Measurements from ENCODE around the gene GPR75.

The GPR75 gene

DNA sequence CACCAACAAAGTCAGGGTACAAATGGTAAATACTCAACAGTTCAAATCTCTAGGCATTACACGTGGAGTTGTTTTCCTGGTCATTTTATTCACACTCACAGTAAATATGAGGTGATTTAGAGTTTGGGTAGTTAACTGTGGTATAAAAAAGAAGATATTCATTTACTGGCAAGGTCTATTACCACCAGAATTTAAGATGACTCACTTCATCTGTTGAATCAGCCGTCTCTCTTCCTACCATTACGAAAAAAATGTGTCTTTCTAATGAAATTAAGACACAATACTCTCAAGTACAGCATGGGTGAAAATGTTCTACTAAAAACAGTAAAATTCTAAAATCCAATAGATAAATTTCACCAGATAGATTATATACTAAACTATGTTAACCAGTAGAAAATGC, 21.0 kb upstream of the GPR75 start:
- 100% methylated on average over 1 to 3 of the region's 3 CpGs for WGBS, 2 experiments
- no peaks in the 10 kb centered on the region for H3K27me3 ChIP-seq (ENCODE audit: control insufficient read depth, insufficient read depth, low read length, poor library complexity, severe bottlenecking)
- H3K4me3 ChIP-seq (ENCODE audit: insufficient read depth, low read depth, low read length): no peak overlapping the region
- peaks cover 13% of the 10 kb centered on the region for H3K36me3 ChIP-seq (ENCODE audit: control insufficient read depth, insufficient read depth, low read length)
- no peak overlapping the region for H3K27ac ChIP-seq (ENCODE audit: insufficient read depth, low read depth, low read length, poor library complexity, severe bottlenecking)
- H3K9me3 ChIP-seq (ENCODE audit: control insufficient read depth, low read length): no peaks in the 10 kb centered on the region
- H3K4me1 ChIP-seq (ENCODE audit: control insufficient read depth, insufficient read depth, low read length): no peaks in the 10 kb centered on the region

DNA sequence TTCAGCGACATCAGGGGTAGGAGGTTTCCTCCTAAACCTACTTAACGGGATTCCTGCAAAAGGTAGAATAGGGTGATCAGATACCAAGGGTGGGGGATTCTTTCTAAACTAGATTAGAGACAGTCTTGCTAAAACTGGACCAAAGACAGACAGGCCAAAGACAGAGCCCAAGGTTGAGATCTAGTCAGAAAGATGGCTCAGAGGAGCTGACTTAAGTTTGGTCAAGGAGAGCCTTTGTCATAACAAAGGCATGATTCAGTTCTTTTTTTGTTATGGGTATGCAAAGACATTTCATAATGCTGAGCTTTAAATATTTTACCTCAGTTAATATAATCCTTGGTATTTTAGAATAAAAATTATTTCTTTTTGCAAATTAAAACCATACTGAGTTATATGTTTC, 17.8 kb upstream of the GPR75 start:
- no peaks in the 10 kb centered on the region for H3K9me3 ChIP-seq (ENCODE audit: control insufficient read depth, low read length)
- H3K4me1 ChIP-seq (ENCODE audit: control insufficient read depth, insufficient read depth, low read length): no peaks in the 10 kb centered on the region
- no peaks in the 10 kb centered on the region for H3K27me3 ChIP-seq (ENCODE audit: control insufficient read depth, insufficient read depth, low read length, poor library complexity, severe bottlenecking)
- no peak overlapping the region for H3K4me3 ChIP-seq (ENCODE audit: insufficient read depth, low read depth, low read length)
- no peak overlapping the region for H3K27ac ChIP-seq (ENCODE audit: insufficient read depth, low read depth, low read length, poor library complexity, severe bottlenecking)
- peaks cover 17% of the 10 kb centered on the region for H3K36me3 ChIP-seq (ENCODE audit: control insufficient read depth, insufficient read depth, low read length)
- WGBS, 2 experiments: 90 to 100% methylated on average over 2 of the region's 2 CpGs

DNA sequence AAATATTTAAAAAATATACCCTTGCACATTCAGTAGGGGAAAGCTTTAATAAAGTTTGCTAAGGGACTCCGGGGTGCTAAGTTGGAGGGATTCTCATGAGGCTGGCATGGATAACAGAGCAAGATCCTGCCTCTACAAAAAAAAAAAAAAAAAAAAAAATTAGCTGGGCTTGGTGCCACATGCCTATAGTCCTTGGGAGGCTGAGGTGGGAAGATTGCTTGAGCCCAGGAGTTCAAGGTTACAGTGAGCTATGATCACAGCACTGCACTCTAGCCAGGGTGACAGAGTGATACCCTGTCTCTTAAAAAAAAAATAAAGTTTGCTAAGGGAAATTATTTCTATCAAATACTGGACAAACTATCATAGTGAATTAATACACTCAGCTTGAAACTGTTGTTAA, 17.3 kb upstream of the GPR75 start:
- Histone ChIP-seq H3K36me3 (ENCODE audit: control insufficient read depth, insufficient read depth, low read length) (peaks cover 17% of the 10 kb centered on the region), H3K27me3 (ENCODE audit: control insufficient read depth, insufficient read depth, low read length, poor library complexity, severe bottlenecking) (no peaks in the 10 kb centered on the region), H3K27ac (ENCODE audit: insufficient read depth, low read depth, low read length, poor library complexity, severe bottlenecking) (no peak overlapping the region), H3K4me1 (ENCODE audit: control insufficient read depth, insufficient read depth, low read length) (no peaks in the 10 kb centered on the region), H3K4me3 (ENCODE audit: insufficient read depth, low read depth, low read length) (no peak overlapping the region), H3K9me3 (ENCODE audit: control insufficient read depth, low read length) (no peaks in the 10 kb centered on the region)
- WGBS, 2 experiments: 67% methylated on average over 1 of the region's 1 CpG; no CpG with 5 or more reads in 1 of the 2 experiments

DNA sequence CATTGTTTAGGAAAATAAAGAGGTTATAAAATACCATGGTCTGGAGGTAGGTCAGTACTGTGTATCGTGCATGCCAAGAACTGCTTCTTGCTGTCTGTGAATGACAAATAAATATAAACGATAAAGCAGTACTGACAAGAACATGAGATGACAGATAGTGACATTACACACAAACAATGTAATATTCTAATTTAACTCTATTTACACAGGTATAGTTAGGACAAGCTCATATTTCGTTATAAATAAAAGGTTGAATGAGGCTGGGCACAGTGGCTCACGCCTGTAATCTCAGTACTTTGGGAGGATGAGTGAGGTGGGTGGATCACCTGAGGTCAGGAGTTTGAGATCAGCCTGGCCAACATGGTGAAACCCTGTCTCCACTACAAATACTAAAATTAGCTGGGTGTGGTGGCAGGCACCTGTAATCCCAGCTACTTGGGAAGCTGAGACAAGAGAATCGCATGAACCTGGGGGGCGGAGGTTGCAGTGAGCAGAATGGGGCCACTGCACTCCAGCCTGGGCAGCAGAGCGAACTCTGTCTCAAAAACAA, 14.7 kb upstream of the GPR75 start:
- no peaks in the 10 kb centered on the region for H3K27me3 ChIP-seq (ENCODE audit: control insufficient read depth, insufficient read depth, low read length, poor library complexity, severe bottlenecking)
- no peak overlapping the region for H3K27ac ChIP-seq (ENCODE audit: insufficient read depth, low read depth, low read length, poor library complexity, severe bottlenecking)
- H3K9me3 ChIP-seq (ENCODE audit: control insufficient read depth, low read length): no peaks in the 10 kb centered on the region
- H3K36me3 ChIP-seq (ENCODE audit: control insufficient read depth, insufficient read depth, low read length): peaks cover 17% of the 10 kb centered on the region
- H3K4me1 ChIP-seq (ENCODE audit: control insufficient read depth, insufficient read depth, low read length): no peaks in the 10 kb centered on the region
- H3K4me3 ChIP-seq (ENCODE audit: insufficient read depth, low read depth, low read length): no peak overlapping the region
- 92 to 94% methylated on average over 6 to 7 of the region's 7 CpGs for WGBS, 2 experiments

DNA sequence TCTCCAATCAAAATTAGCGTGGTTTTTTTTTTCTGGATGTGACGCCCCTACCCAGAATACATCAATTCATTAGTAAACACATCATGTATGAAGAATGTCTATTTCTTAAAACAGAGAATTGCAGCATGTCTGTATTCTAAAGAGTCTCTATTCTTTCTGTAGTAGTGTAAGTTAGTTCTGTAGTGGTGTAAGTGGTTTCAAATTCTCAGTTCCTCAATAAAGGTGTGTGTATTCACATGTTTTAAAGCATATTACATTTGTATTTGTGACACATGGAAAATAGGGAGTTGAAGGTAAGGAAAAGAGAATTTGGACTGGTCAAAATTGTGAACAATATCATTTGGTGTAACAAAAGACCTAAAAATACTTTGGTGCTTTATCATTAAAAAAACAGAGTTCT, 8.0 kb upstream of the GPR75 start:
- H3K4me3 ChIP-seq (ENCODE audit: insufficient read depth, low read depth, low read length): no peak overlapping the region
- no peaks in the 10 kb centered on the region for H3K9me3 ChIP-seq (ENCODE audit: control insufficient read depth, low read length)
- 98 to 100% methylated on average over 1 to 2 of the region's 2 CpGs for WGBS, 2 experiments
- H3K27me3 ChIP-seq (ENCODE audit: control insufficient read depth, insufficient read depth, low read length, poor library complexity, severe bottlenecking): no peaks in the 10 kb centered on the region
- peaks cover 6% of the 10 kb centered on the region for H3K36me3 ChIP-seq (ENCODE audit: control insufficient read depth, insufficient read depth, low read length)
- no peaks in the 10 kb centered on the region for H3K4me1 ChIP-seq (ENCODE audit: control insufficient read depth, insufficient read depth, low read length)
- H3K27ac ChIP-seq (ENCODE audit: insufficient read depth, low read depth, low read length, poor library complexity, severe bottlenecking): no peak overlapping the region

DNA sequence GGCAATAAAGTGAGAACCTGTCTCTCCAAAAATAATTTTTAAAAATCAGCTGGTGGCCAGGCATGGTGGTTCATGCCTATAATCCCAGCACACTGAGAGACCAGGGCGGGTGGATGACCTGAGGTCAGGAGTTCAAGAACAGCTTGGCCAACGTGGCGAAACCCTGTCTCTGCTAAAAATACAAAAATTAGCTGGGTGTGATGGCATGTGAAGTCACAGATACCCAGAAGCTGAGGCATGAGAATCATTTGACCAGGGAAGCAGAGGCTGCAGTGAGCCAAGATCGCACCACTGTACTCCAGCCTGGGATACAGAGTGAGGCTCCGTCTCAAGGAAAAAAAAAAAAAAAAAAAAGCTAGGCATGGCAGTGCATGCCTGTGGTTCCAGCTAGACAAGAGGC, 7.4 kb upstream of the GPR75 start:
- Histone ChIP-seq H3K36me3 (ENCODE audit: control insufficient read depth, insufficient read depth, low read length) (peaks cover 9% of the 10 kb centered on the region), H3K27me3 (ENCODE audit: control insufficient read depth, insufficient read depth, low read length, poor library complexity, severe bottlenecking) (no peaks in the 10 kb centered on the region), H3K4me1 (ENCODE audit: control insufficient read depth, insufficient read depth, low read length) (no peaks in the 10 kb centered on the region), H3K4me3 (ENCODE audit: insufficient read depth, low read depth, low read length) (no peak overlapping the region), H3K27ac (ENCODE audit: insufficient read depth, low read depth, low read length, poor library complexity, severe bottlenecking) (no peak overlapping the region), H3K9me3 (ENCODE audit: control insufficient read depth, low read length) (no peaks in the 10 kb centered on the region)
- WGBS, 2 experiments: 95% methylated on average over 5 of the region's 5 CpGs

DNA sequence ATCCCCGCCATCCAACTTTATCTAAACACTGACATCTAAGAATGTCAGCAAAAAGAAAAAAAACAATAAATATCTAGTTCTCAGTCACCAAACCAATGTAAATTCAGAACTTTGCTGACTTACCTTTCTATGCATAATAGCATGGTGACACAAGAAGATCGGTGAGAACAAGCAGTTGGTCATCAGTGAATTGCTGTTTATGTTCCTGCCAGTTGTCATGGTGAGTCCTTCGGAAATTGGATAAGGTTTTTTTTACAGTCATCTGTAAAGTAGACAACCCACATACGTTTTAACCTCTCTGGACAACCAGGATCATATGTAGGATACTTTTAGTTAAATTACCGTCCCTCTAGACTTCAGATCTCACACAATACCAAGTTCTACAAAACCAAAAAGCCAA, 6.2 kb upstream of the GPR75 start:
- 90 to 97% methylated on average over 4 to 5 of the region's 5 CpGs for WGBS, 2 experiments
- H3K9me3 ChIP-seq (ENCODE audit: control insufficient read depth, low read length): no peaks in the 10 kb centered on the region
- H3K4me3 ChIP-seq (ENCODE audit: insufficient read depth, low read depth, low read length): no peak overlapping the region
- no peak overlapping the region for H3K27ac ChIP-seq (ENCODE audit: insufficient read depth, low read depth, low read length, poor library complexity, severe bottlenecking)
- peaks cover 9% of the 10 kb centered on the region for H3K36me3 ChIP-seq (ENCODE audit: control insufficient read depth, insufficient read depth, low read length)
- no peaks in the 10 kb centered on the region for H3K27me3 ChIP-seq (ENCODE audit: control insufficient read depth, insufficient read depth, low read length, poor library complexity, severe bottlenecking)
- H3K4me1 ChIP-seq (ENCODE audit: control insufficient read depth, insufficient read depth, low read length): no peaks in the 10 kb centered on the region

DNA sequence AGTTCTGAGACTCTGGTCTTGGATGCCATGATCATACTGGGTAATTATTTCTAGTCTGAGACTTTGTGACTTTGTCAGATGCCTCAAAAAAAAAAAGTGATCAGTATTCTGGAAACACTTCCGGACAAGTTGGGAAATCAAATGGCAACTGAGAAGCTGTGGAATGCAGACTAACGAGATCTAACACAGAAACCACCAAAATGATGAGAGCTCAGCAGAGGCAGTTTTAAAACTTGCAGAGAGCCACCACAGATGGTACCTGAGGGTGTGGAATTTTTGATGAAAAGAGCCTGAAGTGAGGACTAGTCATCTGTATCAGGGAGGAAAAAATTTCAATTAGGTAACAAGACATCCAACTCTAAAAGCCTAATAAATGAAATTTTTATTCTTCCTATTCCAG, 5.5 kb upstream of the GPR75 start:
- Histone ChIP-seq H3K4me3 (ENCODE audit: insufficient read depth, low read depth, low read length) (no peak overlapping the region), H3K27me3 (ENCODE audit: control insufficient read depth, insufficient read depth, low read length, poor library complexity, severe bottlenecking) (no peaks in the 10 kb centered on the region), H3K36me3 (ENCODE audit: control insufficient read depth, insufficient read depth, low read length) (peaks cover 9% of the 10 kb centered on the region), H3K4me1 (ENCODE audit: control insufficient read depth, insufficient read depth, low read length) (no peaks in the 10 kb centered on the region), H3K27ac (ENCODE audit: insufficient read depth, low read depth, low read length, poor library complexity, severe bottlenecking) (no peak overlapping the region), H3K9me3 (ENCODE audit: control insufficient read depth, low read length) (no peaks in the 10 kb centered on the region)
- WGBS, 2 experiments: 93 to 95% methylated on average over 2 of the region's 2 CpGs

DNA sequence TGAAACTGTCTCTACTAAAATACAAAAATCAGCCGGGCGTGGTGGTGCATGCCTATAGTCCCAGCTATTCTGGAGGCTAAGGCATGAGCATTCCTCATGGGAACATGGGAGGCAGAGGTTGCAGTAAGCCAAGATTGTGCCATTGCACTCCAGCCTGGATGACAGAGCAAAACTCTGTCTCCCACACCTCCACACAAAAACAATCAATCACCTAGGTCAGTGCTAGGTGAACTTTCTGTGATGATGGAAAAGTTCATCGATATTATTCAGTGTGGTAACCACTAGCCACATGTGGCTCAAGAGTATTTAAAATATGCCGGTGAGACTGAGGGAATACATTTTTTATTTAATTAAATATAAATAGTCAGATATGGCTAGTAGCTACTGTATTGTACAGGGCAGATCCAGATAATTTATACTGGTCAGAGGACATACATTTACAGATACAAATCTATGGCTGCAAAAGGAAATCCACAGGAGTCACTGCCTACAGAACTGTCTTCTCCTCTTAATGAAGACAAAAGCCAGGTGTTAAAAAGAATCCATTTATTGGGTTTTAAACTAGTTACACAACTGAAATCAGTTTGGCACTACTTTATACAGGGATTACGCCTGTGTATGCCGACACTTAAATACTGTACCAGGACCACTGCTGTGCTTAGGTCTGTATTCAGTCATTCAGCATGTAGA, 3.9 kb upstream of the GPR75 start:
- no peaks in the 10 kb centered on the region for H3K27me3 ChIP-seq (ENCODE audit: control insufficient read depth, insufficient read depth, low read length, poor library complexity, severe bottlenecking)
- H3K4me3 ChIP-seq (ENCODE audit: insufficient read depth, low read depth, low read length): no peak overlapping the region
- no peaks in the 10 kb centered on the region for H3K4me1 ChIP-seq (ENCODE audit: control insufficient read depth, insufficient read depth, low read length)
- H3K36me3 ChIP-seq (ENCODE audit: control insufficient read depth, insufficient read depth, low read length): peaks cover 12% of the 10 kb centered on the region
- H3K27ac ChIP-seq (ENCODE audit: insufficient read depth, low read depth, low read length, poor library complexity, severe bottlenecking): no peak overlapping the region
- 92 to 95% methylated on average over 4 to 5 of the region's 6 CpGs for WGBS, 2 experiments
- no peaks in the 10 kb centered on the region for H3K9me3 ChIP-seq (ENCODE audit: control insufficient read depth, low read length)

DNA sequence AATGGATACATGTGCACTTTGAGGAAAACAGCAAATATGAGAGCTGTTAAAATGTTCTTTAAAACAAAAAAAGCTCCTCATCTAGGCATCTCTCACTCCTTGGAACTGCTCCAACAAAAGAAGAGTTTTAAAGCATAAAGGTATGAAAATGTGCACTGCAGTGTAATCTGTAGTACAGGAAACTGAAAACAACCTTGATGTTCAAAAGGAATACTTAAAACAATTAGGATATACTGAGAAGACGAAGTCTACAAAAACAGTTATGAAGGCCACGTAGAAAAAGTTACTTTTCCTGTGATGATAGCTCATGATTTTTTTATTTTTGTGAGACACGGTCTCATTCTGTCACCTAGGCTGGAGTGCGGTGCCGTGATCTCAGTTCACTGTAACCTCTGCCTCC, 2.1 kb upstream of the GPR75 start:
- Histone ChIP-seq H3K27me3 (ENCODE audit: control insufficient read depth, insufficient read depth, low read length, poor library complexity, severe bottlenecking) (no peaks in the 10 kb centered on the region), H3K9me3 (ENCODE audit: control insufficient read depth, low read length) (no peaks in the 10 kb centered on the region), H3K4me3 (ENCODE audit: insufficient read depth, low read depth, low read length) (no peak overlapping the region), H3K4me1 (ENCODE audit: control insufficient read depth, insufficient read depth, low read length) (no peaks in the 10 kb centered on the region), H3K36me3 (ENCODE audit: control insufficient read depth, insufficient read depth, low read length) (peaks cover 12% of the 10 kb centered on the region), H3K27ac (ENCODE audit: insufficient read depth, low read depth, low read length, poor library complexity, severe bottlenecking) (no peak overlapping the region)
- 94 to 98% methylated on average over 5 of the region's 5 CpGs for WGBS, 2 experiments
